IPS DF 6.9 (cell line): ENCODE measurements around the gene IL3.

Experiments used
- DNase-seq: peaks from one replicate; pipeline ENCODE4 v3.0.0-alpha.2; 2013; ENCODE audit warnings: low read depth, low spot score
- H3K27ac ChIP-seq: one replicate; pipeline ENCODE4 v1.5.1; 2013; ENCODE audit warnings: low read length, control low read depth
- H3K27me3 ChIP-seq: 2 replicates; pipeline ENCODE4 v1.6.1; 2013; ENCODE audit warnings: mild to moderate bottlenecking, low read length; ENCODE audit not compliant: control insufficient read depth, insufficient read depth
- H3K36me3 ChIP-seq: 2 replicates; pipeline ENCODE4 v1.6.1; 2013; ENCODE audit warnings: low read length; ENCODE audit not compliant: control insufficient read depth, insufficient read depth
- H3K4me1 ChIP-seq: 2 replicates; pipeline ENCODE4 v1.6.1; 2013; ENCODE audit warnings: low read length; ENCODE audit not compliant: control insufficient read depth, insufficient read depth
- H3K4me3 ChIP-seq: 2 replicates; pipeline ENCODE4 v1.5.1; 2013; ENCODE audit warnings: mild to moderate bottlenecking, low read length
- H3K9me3 ChIP-seq: 2 replicates; pipeline ENCODE4 v1.6.1; 2013; ENCODE audit warnings: low read length, inconsistent platforms; ENCODE audit not compliant: control insufficient read depth, insufficient read depth
- WGBS: extraction: QIAGEN DNeasy Blood & Tissue Kit; methylation state at CpG from one replicate; pipeline ENCODE4 v1.1.7; 2013; ENCODE audit warnings: mixed read lengths, missing lambda C conversion rate; ENCODE audit not compliant: insufficient read length, insufficient coverage; 5-methylcytosine and 5-hydroxymethylcytosine counted together

The IL3 gene

GRCh38 chr5:132049559-132049958, 10.9 kb upstream of the IL3 start:
- DNase-seq = no peak
- no peaks in the 10 kb centered on the region for H3K27me3 ChIP-seq
- H3K4me3 ChIP-seq = no peak overlapping the region
- 0 out of 2 replicates have a peak, but pooled peaks cover 3% of the 10 kb centered on the region for H3K4me1 ChIP-seq
- H3K27ac ChIP-seq = no peak overlapping the region
- H3K9me3 ChIP-seq = no peaks in the 10 kb centered on the region
- WGBS = no CpG with 5 or more reads among the region's 12 CpGs
- H3K36me3 ChIP-seq = no peaks in the 10 kb centered on the region

DNA sequence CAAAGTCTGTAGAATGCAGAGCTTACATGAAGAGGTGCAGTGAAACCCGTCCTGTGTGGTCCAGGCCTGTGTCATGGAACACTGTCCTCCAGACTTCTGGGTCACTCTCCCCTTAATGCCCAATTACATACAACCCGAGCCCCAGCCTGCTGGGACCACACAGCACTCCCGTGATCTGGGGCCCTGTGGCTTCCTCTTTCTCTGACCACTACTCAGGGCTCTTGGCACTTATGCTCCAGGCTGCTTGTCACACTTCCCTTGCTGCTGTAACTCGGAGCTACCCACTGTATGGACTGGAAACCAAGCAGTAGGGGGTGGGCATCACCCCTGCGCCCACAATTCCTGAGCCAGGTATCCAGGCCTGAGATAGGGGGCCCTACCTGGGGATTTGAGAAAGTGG, 10.3 kb upstream of the IL3 start:
- DNase-seq = no peak
- WGBS = no CpG with 5 or more reads among the region's 5 CpGs
- H3K4me1 ChIP-seq = 0 out of 2 replicates have a peak, but pooled peaks cover 3% of the 10 kb centered on the region

DNA sequence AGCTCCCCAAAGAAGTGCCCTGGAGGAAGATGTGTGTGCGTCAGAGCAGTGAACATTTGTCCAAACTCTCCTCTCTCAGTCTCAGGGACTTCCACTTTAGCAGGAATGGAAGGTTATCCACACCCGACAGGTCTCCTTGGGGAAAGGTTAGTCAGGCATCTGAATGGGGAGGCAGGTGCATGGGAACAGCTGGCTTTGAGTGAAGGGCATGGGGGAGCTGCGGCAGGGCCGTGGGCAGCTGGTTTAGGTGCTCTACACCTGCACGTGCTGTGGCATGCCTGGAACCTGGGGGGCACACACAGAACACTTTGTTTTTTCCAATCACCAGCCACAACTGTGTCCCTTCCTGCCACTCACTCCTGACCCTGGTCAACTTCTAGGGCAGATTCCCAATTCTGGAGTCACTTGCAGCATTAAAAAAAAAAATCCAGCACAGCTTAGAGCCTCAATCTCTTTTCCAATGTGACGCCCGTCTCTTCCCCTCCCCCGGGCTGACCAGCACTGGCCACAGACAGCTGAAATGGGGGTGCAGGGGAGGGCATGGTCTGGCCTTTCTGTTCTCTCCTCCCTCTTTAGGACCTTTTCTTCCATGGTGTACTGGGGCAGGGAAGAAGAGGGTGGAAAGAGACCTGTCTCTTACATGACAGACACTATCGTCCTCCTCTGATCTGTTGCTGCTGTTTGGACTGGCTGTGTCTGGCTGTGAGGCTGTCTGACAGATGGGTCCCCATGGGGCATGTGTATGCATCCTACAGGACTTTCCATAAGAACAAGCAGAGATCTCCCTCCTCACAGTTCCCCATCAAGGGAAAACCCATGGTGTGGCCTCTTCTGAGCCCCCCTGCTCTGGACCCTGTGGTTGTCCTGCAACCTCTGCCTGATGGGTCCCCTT, 9.5 kb upstream of the IL3 start:
- no CpG with 5 or more reads among the region's 9 CpGs for WGBS
- no peak for DNase-seq
- Histone ChIP-seq H3K36me3 (no peaks in the 10 kb centered on the region), H3K27ac (no peak overlapping the region), H3K4me3 (no peak overlapping the region), H3K4me1 (0 out of 2 replicates have a peak, but pooled peaks cover 3% of the 10 kb centered on the region), H3K27me3 (no peaks in the 10 kb centered on the region), H3K9me3 (no peaks in the 10 kb centered on the region)

More for the DNA sequence above, 10.3 kb upstream of the IL3 start:
- Histone ChIP-seq H3K27ac (no peak overlapping the region), H3K36me3 (no peaks in the 10 kb centered on the region), H3K4me3 (no peak overlapping the region), H3K27me3 (no peaks in the 10 kb centered on the region), H3K9me3 (no peaks in the 10 kb centered on the region)

GRCh38 chr5:132052520-132052919, 7.9 kb upstream of the IL3 start:
- Histone ChIP-seq H3K4me1 (no peaks in the 10 kb centered on the region), H3K27me3 (no peaks in the 10 kb centered on the region), H3K36me3 (no peaks in the 10 kb centered on the region), H3K9me3 (no peaks in the 10 kb centered on the region), H3K27ac (no peak overlapping the region), H3K4me3 (no peak overlapping the region)
- no CpG with 5 or more reads among the region's 10 CpGs for WGBS
- DNase-seq = no peak

- Histone ChIP-seq H3K36me3 (no peaks in the 10 kb centered on the region), H3K4me1 (no peaks in the 10 kb centered on the region), H3K27me3 (no peaks in the 10 kb centered on the region), H3K27ac (no peak overlapping the region), H3K9me3 (no peaks in the 10 kb centered on the region), H3K4me3 (no peak overlapping the region)
- DNase-seq = no peak
- WGBS = no CpG with 5 or more reads among the region's 4 CpGs
Measured at GRCh38 chr5:132053483-132053882, 7.0 kb upstream of the IL3 start.

GRCh38 chr5:132054031-132054696, 6.3 kb upstream of the IL3 start:
- Histone ChIP-seq H3K27me3 (no peaks in the 10 kb centered on the region), H3K27ac (no peak overlapping the region), H3K4me1 (no peaks in the 10 kb centered on the region), H3K4me3 (no peak overlapping the region), H3K36me3 (no peaks in the 10 kb centered on the region), H3K9me3 (no peaks in the 10 kb centered on the region)
- no peak for DNase-seq
- no CpG with 5 or more reads among the region's 10 CpGs for WGBS

GRCh38 chr5:132054697-132055440, 5.6 kb upstream of the IL3 start:
- Histone ChIP-seq H3K27ac (no peak overlapping the region), H3K9me3 (no peaks in the 10 kb centered on the region), H3K4me1 (no peaks in the 10 kb centered on the region), H3K4me3 (no peak overlapping the region), H3K36me3 (no peaks in the 10 kb centered on the region), H3K27me3 (no peaks in the 10 kb centered on the region)
- DNase-seq = no peak
- WGBS = no CpG with 5 or more reads among the region's 9 CpGs

DNA sequence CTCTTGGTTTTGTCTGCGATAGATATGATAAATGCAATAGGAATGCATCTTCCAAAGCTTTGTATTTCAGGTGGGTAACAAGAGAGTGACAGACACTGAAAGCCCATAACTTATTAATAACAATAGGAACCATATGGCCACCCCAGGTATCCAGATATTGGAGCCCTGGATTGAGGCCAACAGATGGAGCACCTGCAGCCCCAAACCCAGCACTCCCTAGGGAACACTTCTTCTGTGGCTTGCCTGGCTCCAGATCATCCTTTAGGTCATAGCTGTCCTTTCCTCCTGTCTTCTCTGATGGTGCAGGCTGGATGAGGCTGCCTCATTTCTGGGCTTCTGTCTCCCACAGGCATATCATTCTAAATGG, 5.0 kb upstream of the IL3 start:
- no peaks in the 10 kb centered on the region for H3K4me1 ChIP-seq
- H3K27ac ChIP-seq = no peak overlapping the region
- no peak for DNase-seq
- no peaks in the 10 kb centered on the region for H3K36me3 ChIP-seq
- no peaks in the 10 kb centered on the region for H3K27me3 ChIP-seq
- no peak overlapping the region for H3K4me3 ChIP-seq
- WGBS = no CpG with 5 or more reads among the region's 1 CpG
- no peaks in the 10 kb centered on the region for H3K9me3 ChIP-seq

- Histone ChIP-seq H3K27me3 (no peaks in the 10 kb centered on the region), H3K4me1 (no peaks in the 10 kb centered on the region), H3K4me3 (no peak overlapping the region), H3K9me3 (no peaks in the 10 kb centered on the region), H3K36me3 (no peaks in the 10 kb centered on the region), H3K27ac (no peak overlapping the region)
- WGBS = no CpG with 5 or more reads among the region's 12 CpGs
- no peak for DNase-seq
Measured at GRCh38 chr5:132055808-132056609, 4.4 kb upstream of the IL3 start.
